ENCODE results near the gene SYT1. TPM values are rescaled to one million over a fixed set of nuclear protein-coding genes. Genes with fewer than 3 reads are reported as not detected.

SYT1 gene
- total and polyA plus RNA-seq, 2 of the 4 experiments (the other 2 are of a cell fraction): 2.8 to 3.0 TPM

DNA sequence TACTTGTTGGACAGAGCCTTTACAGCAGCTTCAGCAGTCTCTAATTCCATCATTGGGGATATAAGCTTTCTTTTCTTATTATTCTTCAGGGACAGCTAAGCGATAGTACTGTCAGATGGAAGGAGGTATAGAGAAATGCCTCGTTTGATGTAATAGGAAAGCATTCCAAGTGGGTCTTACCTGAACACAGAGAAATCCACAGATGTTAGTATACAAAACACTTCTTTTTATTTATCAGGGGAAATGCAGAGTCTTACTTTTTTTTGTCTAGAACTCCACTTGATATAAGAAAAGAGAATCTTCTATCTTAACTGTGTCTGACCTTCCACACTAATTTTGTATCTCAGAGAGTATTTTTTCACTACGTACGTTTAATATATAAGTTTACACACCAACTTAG, 1.9 kb downstream of the SYT1 start:
- no TSS peak for BruUV-seq (replicated peaks)
- ATAC-seq (ENCODE audit: low read depth) (no peak), DNase-seq (no peak)
- Histone ChIP-seq H3K4me3 (ENCODE audit: insufficient read depth, low read depth, low read length) (no peak overlapping the region), H3K14ac (replicated peaks; ENCODE audit: low read depth, low read length) (no peak overlapping the region), H3K23ac (ENCODE audit: low read depth, low read length) (no peak overlapping the region), H3K18ac (ENCODE audit: low read depth, low read length) (no peak overlapping the region), H3K4ac (ENCODE audit: low read depth, low read length) (no peak overlapping the region), H3K9me1 (ENCODE audit: insufficient read depth, low read length) (no peaks in the 10 kb centered on the region), H4K91ac (ENCODE audit: insufficient read depth, low read depth, low read length) (no peak overlapping the region), H3K27me3 (ENCODE audit: control insufficient read depth, insufficient read depth, low read length) (no peaks in the 10 kb centered on the region; the same call in 1 of the 2 replicates), H2BK20ac (ENCODE audit: low read depth, low read length) (no peak overlapping the region), H3K9me3 (ENCODE audit: control insufficient read depth, insufficient read depth, low read length) (no peaks in the 10 kb centered on the region), H4K8ac (ENCODE audit: low read depth in 2 of 2, low read length in 2 of 2) (no peak overlapping the region), H2AK5ac (ENCODE audit: low read depth, low read length) (no peak overlapping the region), H2AFZ (replicated peaks; ENCODE audit: low read length, poor library complexity) (no peak overlapping the region), H2BK15ac (ENCODE audit: low read depth, low read length) (no peak overlapping the region), H4K20me1 (ENCODE audit: insufficient read depth, low read length) (no peaks in the 10 kb centered on the region), H3K9ac (ENCODE audit: low read depth, low read length) (no peak overlapping the region), H3K27ac (ENCODE audit: insufficient read depth, low read length) (no peak overlapping the region), H4K5ac (ENCODE audit: low read depth, low read length) (no peak overlapping the region), H2AK9ac (replicated peaks; ENCODE audit: low read depth, low read length, poor library complexity) (no peak overlapping the region), H3K36me3 (ENCODE audit: control insufficient read depth, insufficient read depth, low read length) (no peaks in the 10 kb centered on the region), H2BK5ac (ENCODE audit: low read depth, low read length, poor library complexity, severe bottlenecking) (no peak overlapping the region), H3K4me1 (ENCODE audit: control insufficient read depth, insufficient read depth, low read length) (no peaks in the 10 kb centered on the region), H3K79me1 (ENCODE audit: low read depth in 1 of 2, low read length in 2 of 2) (no peaks in the 10 kb centered on the region), H3K56ac (ENCODE audit: extremely low read depth, insufficient read depth, low read length) (no peak overlapping the region), H3K4me2 (ENCODE audit: low read depth, low read length) (no peak overlapping the region), H2BK120ac (ENCODE audit: low read depth, low read length) (no peak overlapping the region)
- intact Hi-C loops (cut with micrococcal nuclease): loop anchor here (10.0 kb wide), 2 partner anchors 478 to 682 kb away; no protein-coding TSS in a partner anchor
- TF ChIP-seq USF2 (IDR thresholded peaks at IDR 0.05; ENCODE audit: low read depth, low read length) (no peak), POLR2A (IDR thresholded peaks at IDR 0.05; ENCODE audit: low read depth, low read length) (no peak), MAFK (IDR thresholded peaks at IDR 0.05; ENCODE audit: low read depth, low read length) (no peak), ELK1 (IDR thresholded peaks at IDR 0.05; ENCODE audit: borderline replicate concordance, low read depth, low read length) (no peak), CHD1 (IDR thresholded peaks at IDR 0.05; ENCODE audit: low read depth, low read length) (no peak), NFE2L2 (IDR thresholded peaks at IDR 0.05; ENCODE audit: low read depth, low read length) (no peak), RAD21 (IDR thresholded peaks at IDR 0.05; ENCODE audit: low read length) (no peak), MAZ (IDR thresholded peaks at IDR 0.05; ENCODE audit: borderline replicate concordance, low read depth, low read length) (no peak), RCOR1 (IDR thresholded peaks at IDR 0.05; ENCODE audit: insufficient replicate concordance, low read length) (no peak), FOS (IDR thresholded peaks at IDR 0.05; ENCODE audit: low read depth, low read length) (no peak), CEBPB (IDR thresholded peaks at IDR 0.05; ENCODE audit: low read depth, low read length) (no peak), SMC3 (IDR thresholded peaks at IDR 0.05; ENCODE audit: low read depth, low read length) (no peak)
- dilution Hi-C loops (cut with HindIII; ENCODE audit: low sequenced_read_pairs, unreplicated experiment): no loop called here
- in situ Hi-C loops (cut with MboI; ENCODE audit: low sequenced_read_pairs): no loop called here
- POLR2A ChIA-PET (ENCODE audit: unreplicated experiment): no interaction called here
- CTCF ChIA-PET: no interaction called here
- no CpG with 5 or more reads among the region's 4 CpGs for WGBS, 2 experiments (ENCODE audit: extremely low coverage in 2 of 2, insufficient read length in 1 of 2)
